ENCODE measurements around the gene ARMC7. TPM values are rescaled to one million over a fixed set of nuclear protein-coding genes. Genes with fewer than 3 reads are reported as not detected.

Gene ARMC7
- polyA plus RNA-seq (2013, experiment 1 of 2) = 6.8 TPM
- 6.8 TPM for polyA plus RNA-seq (2013, experiment 2 of 2)

DNA sequence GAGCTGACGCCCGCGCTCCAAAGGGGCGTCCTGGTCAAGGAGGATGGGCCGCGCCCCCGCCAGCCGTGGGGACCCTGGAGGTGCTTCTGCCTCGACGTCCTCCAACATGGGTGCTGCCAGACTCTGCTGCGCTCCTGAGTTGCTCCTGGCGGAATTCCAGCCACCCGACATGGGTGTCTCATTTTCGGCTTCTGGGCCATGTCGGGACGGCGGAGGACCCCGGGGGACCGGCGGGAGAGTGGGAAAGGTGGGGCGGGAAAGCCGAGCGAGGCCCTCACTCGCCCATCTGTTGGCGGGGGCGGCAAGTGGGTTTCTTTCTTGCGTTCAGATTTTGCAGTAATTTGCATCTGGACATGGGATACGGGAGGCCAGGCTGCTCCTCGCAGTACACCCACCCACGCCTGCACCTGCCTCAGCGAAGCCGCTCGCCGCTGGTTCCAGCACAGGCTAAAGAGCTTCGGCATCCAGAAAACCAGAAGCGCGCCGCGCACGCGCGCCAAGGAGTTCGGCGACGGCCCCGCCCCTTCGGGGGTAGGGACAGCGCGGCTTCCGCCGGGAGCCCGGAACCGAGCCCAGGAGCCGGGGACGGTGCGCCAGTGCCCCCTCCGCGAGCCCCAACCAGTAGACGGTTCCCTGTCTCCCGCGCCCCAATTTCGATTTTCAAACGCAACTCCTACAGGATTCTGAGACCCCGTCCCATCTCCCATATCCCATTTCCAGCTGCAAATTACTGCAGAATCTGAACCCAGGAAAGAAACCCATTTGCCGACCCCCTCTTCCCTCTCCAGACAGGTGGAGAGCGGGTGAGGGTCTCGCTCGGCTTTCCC lies at the start of gene ARMC7:
Gene ARMC7, plus strand, starts transcription at position 563 of the 827 bp plus-strand sequence. CDS start 320 bp downstream, outside the sequence.
- WGBS = 1% methylated on average over 62 of the region's 68 CpGs
- no peak within 1 kb of the TSS for H4K91ac ChIP-seq (ENCODE audit: low read length)
- H3K4me1 ChIP-seq (ENCODE audit: control insufficient read depth, insufficient read depth, low read depth, low read length) = peaks cover 32% of the 10 kb centered on the region
- H3K4ac ChIP-seq (ENCODE audit: low read depth in 1 of 2, low read length in 2 of 2) = peak within 1 kb of the TSS; percentile 6 to 74
- H3K9me3 ChIP-seq (ENCODE audit: control insufficient read depth, low read length) = no peaks in the 10 kb centered on the region
- H3K27me3 ChIP-seq (ENCODE audit: control insufficient read depth in 1 of 2, insufficient read depth in 1 of 2, low read length in 2 of 2) = no peaks in the 10 kb centered on the region
- peak within 1 kb of the TSS in 1 of 2 experiments; percentile 69 for H3K18ac ChIP-seq (ENCODE audit: low read depth in 1 of 2, low read length in 2 of 2)
- peak within 1 kb of the TSS in 1 of 2 experiments; percentile 89 for H3K14ac ChIP-seq (ENCODE audit: low read length in 2 of 2)
- peak; percentile 84 for DNase-seq
- peak within 1 kb of the TSS; percentile 75 for H2BK120ac ChIP-seq (ENCODE audit: low read depth, low read length)
- H3K4me3 ChIP-seq (ENCODE audit: insufficient read depth in 1 of 2, low read depth in 1 of 2, low read length in 2 of 2) = peak within 1 kb of the TSS; percentile 66 to 94
- H3K79me1 ChIP-seq (replicated peaks; ENCODE audit: low read length, poor library complexity, severe bottlenecking) = peaks cover 10% of the 10 kb centered on the region
- H3K36me3 ChIP-seq (ENCODE audit: control insufficient read depth in 1 of 2, insufficient read depth in 2 of 2, low read depth in 1 of 2, low read length in 2 of 2) = peaks cover 3 to 7% of the 10 kb centered on the region in 2 experiments
- peak within 1 kb of the TSS in 1 of 2 experiments; percentile 84 for H3K23ac ChIP-seq (ENCODE audit: low read length in 2 of 2)
- H2BK12ac ChIP-seq (ENCODE audit: low read length in 2 of 2) = peak within 1 kb of the TSS in 1 of 2 experiments; percentile 64
- peak within 1 kb of the TSS; percentile 85 for H3K9ac ChIP-seq (ENCODE audit: low read length)
- no peak within 1 kb of the TSS for H2AK5ac ChIP-seq (ENCODE audit: low read length, severe bottlenecking)
- peak within 1 kb of the TSS; percentile 67 for H4K8ac ChIP-seq (ENCODE audit: low read length)
- no peak within 1 kb of the TSS for H3K27ac ChIP-seq (ENCODE audit: low read length, poor library complexity, severe bottlenecking)
- H3K4me2 ChIP-seq (ENCODE audit: low read length, poor library complexity, severe bottlenecking) = peak within 1 kb of the TSS; percentile 98
- no peak within 1 kb of the TSS for H2BK5ac ChIP-seq (ENCODE audit: low read depth, low read length, poor library complexity, severe bottlenecking)
- peak within 1 kb of the TSS; percentile 46 for H2BK15ac ChIP-seq (ENCODE audit: low read depth, poor library complexity, severe bottlenecking)
- peak within 1 kb of the TSS; percentile 72 for H2AFZ ChIP-seq (ENCODE audit: low read depth, low read length)

DNA sequence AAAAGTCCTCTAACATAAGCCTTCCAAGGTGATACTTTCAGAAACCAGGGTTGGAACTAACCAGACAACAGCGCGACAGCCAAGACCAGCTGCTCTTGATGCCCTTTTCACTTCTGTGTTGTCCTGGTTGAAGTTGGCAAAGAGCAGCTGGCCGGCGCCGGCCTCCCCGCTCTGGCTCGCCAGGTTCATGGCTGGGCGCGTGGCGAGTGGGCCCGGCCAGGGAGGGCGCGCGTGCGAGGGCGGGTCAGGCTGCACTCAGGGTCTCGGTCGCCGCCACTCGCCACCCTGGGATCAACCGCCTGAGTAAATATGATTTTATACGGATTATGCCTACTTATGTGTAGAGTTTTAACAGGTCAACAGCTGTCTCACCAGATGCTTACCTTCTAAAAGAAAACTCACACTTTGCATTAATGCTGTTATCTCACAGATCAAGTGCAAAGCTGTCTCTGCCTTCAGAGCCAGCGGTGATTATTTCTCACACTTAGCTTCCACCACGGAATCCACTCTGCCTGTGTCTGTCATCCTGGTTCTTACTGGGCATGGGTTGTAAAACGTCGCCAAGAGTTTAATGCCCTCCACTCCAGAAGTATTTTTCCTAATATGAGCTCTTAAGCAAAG lies 49.2 kb upstream of the ARMC7 start:
- no peak overlapping the region for H3K18ac ChIP-seq (ENCODE audit: low read depth in 1 of 2, low read length in 2 of 2)
- no peak overlapping the region for H3K14ac ChIP-seq (ENCODE audit: low read length in 2 of 2)
- H2AFZ ChIP-seq (ENCODE audit: low read depth, low read length) = no peak overlapping the region
- H3K79me1 ChIP-seq (replicated peaks; ENCODE audit: low read length, poor library complexity, severe bottlenecking) = peaks cover 11% of the 10 kb centered on the region
- no peak overlapping the region for H2BK5ac ChIP-seq (ENCODE audit: low read depth, low read length, poor library complexity, severe bottlenecking)
- H3K9me3 ChIP-seq (ENCODE audit: control insufficient read depth, low read length) = no peaks in the 10 kb centered on the region
- H3K27me3 ChIP-seq (ENCODE audit: control insufficient read depth in 1 of 2, insufficient read depth in 1 of 2, low read length in 2 of 2) = no peaks in the 10 kb centered on the region
- H3K4ac ChIP-seq (ENCODE audit: low read depth in 1 of 2, low read length in 2 of 2) = no peak overlapping the region
- H2BK12ac ChIP-seq (ENCODE audit: low read length in 2 of 2) = no peak overlapping the region
- no peak for DNase-seq
- no peak overlapping the region for H3K23ac ChIP-seq (ENCODE audit: low read length in 2 of 2)
- H3K4me3 ChIP-seq (ENCODE audit: insufficient read depth in 1 of 2, low read depth in 1 of 2, low read length in 2 of 2) = no peak overlapping the region
- no peak overlapping the region for H4K91ac ChIP-seq (ENCODE audit: low read length)
- H4K8ac ChIP-seq (ENCODE audit: low read length) = no peak overlapping the region
- H3K4me2 ChIP-seq (ENCODE audit: low read length, poor library complexity, severe bottlenecking) = no peak overlapping the region
- H3K9ac ChIP-seq (ENCODE audit: low read length) = peak overlapping the region; percentile 22
- peaks cover 3% of the 10 kb centered on the region for H3K4me1 ChIP-seq (ENCODE audit: control insufficient read depth, insufficient read depth, low read depth, low read length)
- H3K36me3 ChIP-seq (ENCODE audit: control insufficient read depth in 1 of 2, insufficient read depth in 2 of 2, low read depth in 1 of 2, low read length in 2 of 2) = peaks cover 59 to 73% of the 10 kb centered on the region in 2 experiments
- H2BK120ac ChIP-seq (ENCODE audit: low read depth, low read length) = no peak overlapping the region
- H2AK5ac ChIP-seq (ENCODE audit: low read length, severe bottlenecking) = no peak overlapping the region
- WGBS = 97% methylated on average over 23 of the region's 26 CpGs
- no peak overlapping the region for H2BK15ac ChIP-seq (ENCODE audit: low read depth, poor library complexity, severe bottlenecking)
- no peak overlapping the region for H3K27ac ChIP-seq (ENCODE audit: low read length, poor library complexity, severe bottlenecking)

DNA sequence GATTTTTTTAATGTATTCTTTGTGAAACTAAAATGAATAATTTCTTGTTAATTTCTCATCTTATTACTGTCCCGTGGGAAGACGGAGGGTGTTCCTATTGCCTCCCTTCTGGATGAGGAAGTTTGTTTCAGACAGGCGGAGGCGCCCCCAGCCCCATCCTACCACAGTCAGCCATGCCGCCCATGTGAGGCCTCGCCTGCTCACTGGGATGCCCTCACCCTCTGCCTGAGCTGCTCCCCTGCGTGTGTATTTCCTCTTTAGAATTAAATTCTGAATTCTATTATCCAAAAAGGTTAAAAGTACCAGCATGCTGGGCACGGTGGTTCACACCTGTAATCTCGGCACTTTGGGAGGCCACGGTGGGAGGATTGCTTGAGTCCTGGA lies 48.7 kb upstream of the ARMC7 start:
- Histone ChIP-seq H3K23ac (ENCODE audit: low read length in 2 of 2) (no peak overlapping the region), H4K91ac (ENCODE audit: low read length) (no peak overlapping the region), H3K27ac (ENCODE audit: low read length, poor library complexity, severe bottlenecking) (no peak overlapping the region), H3K9ac (ENCODE audit: low read length) (peak overlapping the region; percentile 22), H2BK12ac (ENCODE audit: low read length in 2 of 2) (no peak overlapping the region), H2BK15ac (ENCODE audit: low read depth, poor library complexity, severe bottlenecking) (no peak overlapping the region), H2BK120ac (ENCODE audit: low read depth, low read length) (no peak overlapping the region), H2BK5ac (ENCODE audit: low read depth, low read length, poor library complexity, severe bottlenecking) (no peak overlapping the region), H3K27me3 (ENCODE audit: control insufficient read depth in 1 of 2, insufficient read depth in 1 of 2, low read length in 2 of 2) (no peaks in the 10 kb centered on the region), H3K14ac (ENCODE audit: low read length in 2 of 2) (no peak overlapping the region), H3K9me3 (ENCODE audit: control insufficient read depth, low read length) (no peaks in the 10 kb centered on the region), H2AK5ac (ENCODE audit: low read length, severe bottlenecking) (no peak overlapping the region), H4K8ac (ENCODE audit: low read length) (no peak overlapping the region), H3K4me1 (ENCODE audit: control insufficient read depth, insufficient read depth, low read depth, low read length) (peaks cover 4% of the 10 kb centered on the region), H3K4ac (ENCODE audit: low read depth in 1 of 2, low read length in 2 of 2) (no peak overlapping the region), H3K36me3 (ENCODE audit: control insufficient read depth in 1 of 2, insufficient read depth in 2 of 2, low read depth in 1 of 2, low read length in 2 of 2) (peaks cover 59 to 69% of the 10 kb centered on the region in 2 experiments), H2AFZ (ENCODE audit: low read depth, low read length) (no peak overlapping the region), H3K4me3 (ENCODE audit: insufficient read depth in 1 of 2, low read depth in 1 of 2, low read length in 2 of 2) (no peak overlapping the region), H3K18ac (ENCODE audit: low read depth in 1 of 2, low read length in 2 of 2) (no peak overlapping the region), H3K79me1 (replicated peaks; ENCODE audit: low read length, poor library complexity, severe bottlenecking) (peaks cover 11% of the 10 kb centered on the region), H3K4me2 (ENCODE audit: low read length, poor library complexity, severe bottlenecking) (no peak overlapping the region)
- no peak for DNase-seq
- 99% methylated on average over 10 of the region's 10 CpGs for WGBS

DNA sequence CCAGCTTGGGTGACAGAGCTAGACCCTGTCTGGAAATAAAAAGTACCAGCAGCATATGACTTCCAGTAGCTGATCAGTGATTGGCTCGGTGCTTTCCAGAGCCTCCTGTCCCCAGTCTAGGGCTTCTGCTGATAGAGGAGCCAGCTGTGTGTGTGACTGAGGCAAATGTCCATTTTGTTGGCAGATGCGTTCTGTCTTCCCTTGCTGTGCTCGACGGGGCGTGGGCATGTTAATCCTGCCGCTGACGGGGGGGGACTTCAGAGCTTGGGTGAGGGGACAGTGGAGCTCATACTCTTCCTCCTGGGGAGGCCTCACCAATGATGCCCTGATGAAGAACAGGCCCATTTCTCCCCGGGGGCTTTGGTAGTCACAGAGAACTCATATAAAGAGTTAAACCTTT lies 48.2 kb upstream of the ARMC7 start:
- no peaks in the 10 kb centered on the region for H3K9me3 ChIP-seq (ENCODE audit: control insufficient read depth, low read length)
- H2BK15ac ChIP-seq (ENCODE audit: low read depth, poor library complexity, severe bottlenecking) = no peak overlapping the region
- no peak overlapping the region for H3K14ac ChIP-seq (ENCODE audit: low read length in 2 of 2)
- DNase-seq = no peak
- no peak overlapping the region for H4K8ac ChIP-seq (ENCODE audit: low read length)
- H3K27me3 ChIP-seq (ENCODE audit: control insufficient read depth in 1 of 2, insufficient read depth in 1 of 2, low read length in 2 of 2) = no peaks in the 10 kb centered on the region
- H3K18ac ChIP-seq (ENCODE audit: low read depth in 1 of 2, low read length in 2 of 2) = no peak overlapping the region
- no peak overlapping the region for H2BK120ac ChIP-seq (ENCODE audit: low read depth, low read length)
- H2BK12ac ChIP-seq (ENCODE audit: low read length in 2 of 2) = peak overlapping the region in 1 of 2 experiments; percentile 8
- no peak overlapping the region for H3K4me3 ChIP-seq (ENCODE audit: insufficient read depth in 1 of 2, low read depth in 1 of 2, low read length in 2 of 2)
- peaks cover 11% of the 10 kb centered on the region for H3K79me1 ChIP-seq (replicated peaks; ENCODE audit: low read length, poor library complexity, severe bottlenecking)
- H3K4ac ChIP-seq (ENCODE audit: low read depth in 1 of 2, low read length in 2 of 2) = no peak overlapping the region
- H2BK5ac ChIP-seq (ENCODE audit: low read depth, low read length, poor library complexity, severe bottlenecking) = no peak overlapping the region
- H2AK5ac ChIP-seq (ENCODE audit: low read length, severe bottlenecking) = no peak overlapping the region
- no peak overlapping the region for H3K9ac ChIP-seq (ENCODE audit: low read length)
- H3K27ac ChIP-seq (ENCODE audit: low read length, poor library complexity, severe bottlenecking) = no peak overlapping the region
- H3K4me2 ChIP-seq (ENCODE audit: low read length, poor library complexity, severe bottlenecking) = no peak overlapping the region
- H3K23ac ChIP-seq (ENCODE audit: low read length in 2 of 2) = no peak overlapping the region
- H3K36me3 ChIP-seq (ENCODE audit: control insufficient read depth in 1 of 2, insufficient read depth in 2 of 2, low read depth in 1 of 2, low read length in 2 of 2) = peaks cover 59 to 64% of the 10 kb centered on the region in 2 experiments
- H2AFZ ChIP-seq (ENCODE audit: low read depth, low read length) = no peak overlapping the region
- WGBS = 97% methylated on average over 8 of the region's 8 CpGs
- peaks cover 4% of the 10 kb centered on the region for H3K4me1 ChIP-seq (ENCODE audit: control insufficient read depth, insufficient read depth, low read depth, low read length)
- no peak overlapping the region for H4K91ac ChIP-seq (ENCODE audit: low read length)
